ENCODE measurements around the gene PRDM16. TPM values are rescaled to one million over a fixed set of nuclear protein-coding genes. Genes with fewer than 3 reads are reported as not detected.

Gene PRDM16
- polyA plus RNA-seq, 3 donors = not detected

DNA sequence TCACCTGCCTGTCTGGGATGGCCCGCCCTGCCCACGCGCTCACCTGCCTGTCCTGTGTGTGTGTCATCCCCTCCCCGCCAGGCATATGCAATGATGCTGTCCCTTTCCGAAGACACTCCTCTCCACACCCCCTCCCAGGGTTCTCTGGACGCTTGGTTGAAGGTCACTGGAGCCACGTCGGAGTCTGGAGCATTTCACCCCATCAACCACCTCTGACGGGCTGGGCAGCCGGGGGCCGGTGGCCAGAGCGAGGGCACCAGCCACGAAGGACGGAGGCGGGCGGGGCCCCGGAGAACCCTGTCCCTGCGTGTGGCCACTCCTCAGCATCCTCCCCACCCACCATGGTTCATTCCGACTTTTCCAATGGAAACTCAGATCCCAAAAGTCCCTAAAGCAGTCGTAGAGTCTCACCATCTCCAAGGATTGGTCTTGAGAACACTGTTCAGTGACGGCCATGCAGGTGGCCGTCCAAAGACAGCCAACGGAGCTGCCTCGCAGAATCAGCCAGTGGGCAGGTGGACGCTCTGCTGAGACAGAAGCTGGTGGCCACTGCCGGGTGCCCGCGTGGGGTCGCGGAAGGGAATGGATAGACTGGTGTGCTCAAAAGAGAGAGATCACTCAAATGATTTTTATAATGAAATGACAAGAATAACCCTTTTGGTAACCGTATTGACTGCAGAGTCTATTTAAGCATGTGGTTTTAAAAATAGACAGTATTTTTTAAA is 364.8 kb downstream of the PRDM16 start:
- no peak for DNase-seq
- Histone ChIP-seq H2AFZ (ENCODE audit: insufficient read depth, low read depth, low read length, poor library complexity, severe bottlenecking) (no peak overlapping the region), H3K36me3 (replicated peaks in 1 of 2; ENCODE audit: control insufficient read depth in 1 of 2, insufficient read depth in 2 of 2, low read length in 2 of 2) (no peaks in the 10 kb centered on the region), H3K9me3 (replicated peaks in 1 of 2; ENCODE audit: control insufficient read depth in 1 of 2, insufficient read depth in 1 of 2, low read length in 2 of 2) (no peaks in the 10 kb centered on the region), H3K9ac (ENCODE audit: insufficient read depth, low read length, poor library complexity, severe bottlenecking) (no peak overlapping the region), H3K27ac (ENCODE audit: low read depth in 1 of 2, low read length in 2 of 2) (no peak overlapping the region), H3K27me3 (ENCODE audit: control insufficient read depth in 2 of 2, insufficient read depth in 2 of 2, low read length in 2 of 2) (no peaks in the 10 kb centered on the region), H3K4me3 (replicated peaks in 1 of 3; ENCODE audit: low read depth in 2 of 3, low read length in 3 of 3) (no peak overlapping the region), H3K4me2 (replicated peaks; ENCODE audit: extremely low read depth, low read length, poor library complexity, severe bottlenecking) (no peak overlapping the region), H4K20me1 (ENCODE audit: insufficient read depth, low read length) (no peaks in the 10 kb centered on the region), H3K79me2 (ENCODE audit: insufficient read depth, low read length) (no peaks in the 10 kb centered on the region), H3K4me1 (ENCODE audit: control insufficient read depth in 1 of 2, insufficient read depth in 2 of 2, low read length in 2 of 2) (no peaks in the 10 kb centered on the region)
- TF ChIP-seq, protein P1, sequence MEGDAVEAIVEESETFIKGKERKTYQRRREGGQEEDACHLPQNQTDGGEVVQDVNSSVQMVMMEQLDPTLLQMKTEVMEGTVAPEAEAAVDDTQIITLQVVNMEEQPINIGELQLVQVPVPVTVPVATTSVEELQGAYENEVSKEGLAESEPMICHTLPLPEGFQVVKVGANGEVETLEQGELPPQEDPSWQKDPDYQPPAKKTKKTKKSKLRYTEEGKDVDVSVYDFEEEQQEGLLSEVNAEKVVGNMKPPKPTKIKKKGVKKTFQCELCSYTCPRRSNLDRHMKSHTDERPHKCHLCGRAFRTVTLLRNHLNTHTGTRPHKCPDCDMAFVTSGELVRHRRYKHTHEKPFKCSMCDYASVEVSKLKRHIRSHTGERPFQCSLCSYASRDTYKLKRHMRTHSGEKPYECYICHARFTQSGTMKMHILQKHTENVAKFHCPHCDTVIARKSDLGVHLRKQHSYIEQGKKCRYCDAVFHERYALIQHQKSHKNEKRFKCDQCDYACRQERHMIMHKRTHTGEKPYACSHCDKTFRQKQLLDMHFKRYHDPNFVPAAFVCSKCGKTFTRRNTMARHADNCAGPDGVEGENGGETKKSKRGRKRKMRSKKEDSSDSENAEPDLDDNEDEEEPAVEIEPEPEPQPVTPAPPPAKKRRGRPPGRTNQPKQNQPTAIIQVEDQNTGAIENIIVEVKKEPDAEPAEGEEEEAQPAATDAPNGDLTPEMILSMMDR (IDR thresholded peaks at IDR 0.05) = no peak
- H3K36me3 Mint-ChIP-seq = no peaks in the 10 kb centered on the region
- WGBS (ENCODE audit: insufficient coverage) = 98% methylated on average over 26 of the region's 31 CpGs
- peaks cover 0 to 2% (median 0%) of the 10 kb centered on the region in 3 donors for H3K27me3 Mint-ChIP-seq (ENCODE audit: low read depth in 3 of 3)
- no peak overlapping the region for H3K4me3 Mint-ChIP-seq
- H3K9me3 Mint-ChIP-seq = no peaks in the 10 kb centered on the region
- H3K27ac Mint-ChIP-seq = no peak overlapping the region
- no peaks in the 10 kb centered on the region for H3K4me1 Mint-ChIP-seq
- intact Hi-C loops (cut with micrococcal nuclease) = no loop called here

DNA sequence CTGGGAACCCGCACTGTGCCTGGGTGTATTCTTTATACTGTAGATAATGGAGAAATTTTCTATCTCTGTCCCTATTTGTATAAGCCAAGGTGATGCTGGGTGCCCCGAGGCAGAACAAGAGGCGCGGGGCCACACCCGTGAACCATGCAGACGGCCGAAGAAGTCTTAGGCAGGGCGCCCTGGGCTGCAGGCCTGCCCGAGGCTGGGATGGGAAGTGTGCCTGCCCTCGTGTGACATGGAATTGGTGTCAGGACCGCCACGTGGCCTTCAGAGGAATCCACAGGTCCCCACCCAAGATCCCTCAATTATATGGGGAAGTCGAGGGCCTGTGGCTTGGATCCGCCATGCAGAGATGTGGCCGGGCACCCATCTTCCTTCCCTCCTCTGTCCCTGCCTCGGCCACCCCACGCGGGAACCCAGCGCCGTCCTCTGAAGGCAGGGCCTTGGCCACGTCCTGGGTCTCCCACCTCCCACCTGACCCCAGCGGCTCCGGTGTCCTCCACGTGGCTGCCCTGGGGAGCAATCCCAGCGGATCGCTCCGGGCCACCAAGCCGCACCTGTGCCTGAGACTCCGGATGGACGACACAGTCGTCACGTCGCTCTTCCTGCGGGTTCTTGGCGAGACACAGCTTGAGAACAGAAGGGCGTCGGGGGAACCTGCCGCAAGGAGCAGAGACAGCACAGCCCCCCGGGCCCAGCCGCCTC is 365.6 kb downstream of the PRDM16 start:
- TF ChIP-seq, protein P1 (IDR thresholded peaks at IDR 0.05) = no peak
- no peak overlapping the region for H3K9ac ChIP-seq (ENCODE audit: insufficient read depth, low read length, poor library complexity, severe bottlenecking)
- peaks cover 0 to 4% (median 0%) of the 10 kb centered on the region in 3 donors for H3K27me3 Mint-ChIP-seq (ENCODE audit: low read depth in 3 of 3)
- H4K20me1 ChIP-seq (ENCODE audit: insufficient read depth, low read length) = no peaks in the 10 kb centered on the region
- H3K9me3 Mint-ChIP-seq = no peaks in the 10 kb centered on the region
- no peak overlapping the region for H3K27ac ChIP-seq (ENCODE audit: low read depth in 1 of 2, low read length in 2 of 2)
- H3K4me1 Mint-ChIP-seq = no peaks in the 10 kb centered on the region
- H3K79me2 ChIP-seq (ENCODE audit: insufficient read depth, low read length) = no peaks in the 10 kb centered on the region
- H3K9me3 ChIP-seq (replicated peaks in 1 of 2; ENCODE audit: control insufficient read depth in 1 of 2, insufficient read depth in 1 of 2, low read length in 2 of 2) = no peaks in the 10 kb centered on the region
- DNase-seq = no peak
- no peak overlapping the region for H3K4me3 ChIP-seq (replicated peaks in 1 of 3; ENCODE audit: low read depth in 2 of 3, low read length in 3 of 3)
- H3K36me3 ChIP-seq (replicated peaks in 1 of 2; ENCODE audit: control insufficient read depth in 1 of 2, insufficient read depth in 2 of 2, low read length in 2 of 2) = no peaks in the 10 kb centered on the region
- H3K4me3 Mint-ChIP-seq = no peak overlapping the region
- no peak overlapping the region for H2AFZ ChIP-seq (ENCODE audit: insufficient read depth, low read depth, low read length, poor library complexity, severe bottlenecking)
- no peaks in the 10 kb centered on the region for H3K4me1 ChIP-seq (ENCODE audit: control insufficient read depth in 1 of 2, insufficient read depth in 2 of 2, low read length in 2 of 2)
- H3K27ac Mint-ChIP-seq = no peak overlapping the region
- H3K27me3 ChIP-seq (ENCODE audit: control insufficient read depth in 2 of 2, insufficient read depth in 2 of 2, low read length in 2 of 2) = no peaks in the 10 kb centered on the region
- H3K36me3 Mint-ChIP-seq = no peaks in the 10 kb centered on the region
- intact Hi-C loops (cut with micrococcal nuclease) = no loop called here
- WGBS (ENCODE audit: insufficient coverage) = 94% methylated on average over 28 of the region's 40 CpGs
- H3K4me2 ChIP-seq (replicated peaks; ENCODE audit: extremely low read depth, low read length, poor library complexity, severe bottlenecking) = no peak overlapping the region

Data from CD14-positive monocyte (primary cell).